ES-I3 (cell line): Measurements from ENCODE around the gene VASH1.
"Not testable (repeated sequence)": the region's sequence is repeated elsewhere in the genome, so short reads cannot be mapped to it uniquely, and the experiment has no call there.

Source experiments
- H3K36me3 ChIP-seq: 2 replicates; pipeline ENCODE4 v1.6.1; 2013; ENCODE audit warnings: mild to moderate bottlenecking, low read length, control low read depth, moderate library complexity; ENCODE audit not compliant: insufficient read depth
- H3K4me1 ChIP-seq: 2 replicates; pipeline ENCODE4 v1.6.1; 2013; ENCODE audit warnings: mild to moderate bottlenecking, control low read depth, low read length; ENCODE audit not compliant: insufficient read depth
- H3K9ac ChIP-seq: 2 replicates; pipeline ENCODE4 v1.6.1; 2013; ENCODE audit warnings: low read depth, mild to moderate bottlenecking, low read length, moderate library complexity
- H3K9me3 ChIP-seq: 2 replicates; pipeline ENCODE4 v1.6.1; 2013; ENCODE audit warnings: mild to moderate bottlenecking, low read length, moderate library complexity; ENCODE audit not compliant: control insufficient read depth, insufficient read depth

VASH1 gene

GRCh38 chr14:76727384-76727783, 33.9 kb upstream of the VASH1 start:
- peaks cover 10% of the 10 kb centered on the region; the same call in 1 of the 2 replicates for H3K4me1 ChIP-seq
- no peak overlapping the region for H3K9ac ChIP-seq
- no peaks in the 10 kb centered on the region for H3K9me3 ChIP-seq
- no peaks in the 10 kb centered on the region for H3K36me3 ChIP-seq

- no peaks in the 10 kb centered on the region for H3K36me3 ChIP-seq
- H3K9me3 ChIP-seq = no peaks in the 10 kb centered on the region
- H3K9ac ChIP-seq = no peak overlapping the region
- H3K4me1 ChIP-seq = peaks cover 10% of the 10 kb centered on the region; the same call in 1 of the 2 replicates
Measured at GRCh38 chr14:76727901-76728300, 33.4 kb upstream of the VASH1 start.

DNA sequence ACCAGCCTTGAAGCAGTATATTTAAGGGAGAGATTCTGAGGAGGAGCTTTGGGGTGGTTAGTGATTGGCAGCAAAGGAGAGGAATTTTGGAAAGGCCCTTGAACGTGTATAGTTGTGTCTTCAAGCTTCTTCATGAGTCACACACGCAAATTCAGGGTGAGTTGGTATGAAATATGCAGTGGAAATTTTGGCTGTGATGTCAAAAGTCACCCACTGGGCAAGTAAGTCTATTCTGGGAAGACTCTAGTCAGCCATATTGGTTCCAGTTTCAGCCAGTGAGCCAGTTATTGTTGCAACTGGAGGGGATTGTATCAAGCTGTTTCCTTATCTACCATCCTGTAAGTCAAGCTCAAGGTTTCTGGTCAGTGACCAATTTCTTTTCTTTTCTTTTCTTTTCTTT, 32.0 kb upstream of the VASH1 start:
- Histone ChIP-seq H3K4me1 (peaks cover 5% of the 10 kb centered on the region; the same call in 1 of the 2 replicates), H3K9me3 (no peaks in the 10 kb centered on the region; the same call in 1 of the 2 replicates), H3K9ac (no peak overlapping the region), H3K36me3 (no peaks in the 10 kb centered on the region)

GRCh38 chr14:76729953-76730505, 31.2 kb upstream of the VASH1 start:
- Histone ChIP-seq H3K36me3 (no peaks in the 10 kb centered on the region), H3K4me1 (0 out of 2 replicates have a peak, but pooled peaks cover 2% of the 10 kb centered on the region), H3K9ac (no peak overlapping the region), H3K9me3 (no peaks in the 10 kb centered on the region; the same call in 1 of the 2 replicates)

- not testable (repeated sequence) for H3K4me1 ChIP-seq, H3K9me3 ChIP-seq, H3K9ac ChIP-seq, H3K36me3 ChIP-seq
Measured at GRCh38 chr14:76734501-76734900, 26.8 kb upstream of the VASH1 start.

DNA sequence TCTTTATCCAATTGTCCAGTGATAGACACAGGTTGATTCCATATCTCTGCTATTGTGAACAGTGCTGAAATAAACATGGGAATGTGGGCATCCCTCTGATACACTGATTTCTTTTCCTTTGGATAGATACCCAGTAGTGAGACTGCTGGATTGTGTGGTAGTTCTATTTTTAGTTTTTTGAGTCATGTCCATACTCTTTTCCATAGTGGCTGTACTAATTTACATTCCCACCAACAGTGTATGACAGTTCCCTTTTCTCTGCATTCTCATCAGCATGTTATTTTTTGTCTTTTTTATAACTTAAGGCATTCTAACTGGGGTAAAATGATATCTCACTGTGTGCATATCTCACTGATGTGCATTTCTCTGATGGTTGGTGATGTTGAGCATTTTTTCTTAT, 24.8 kb upstream of the VASH1 start:
- Histone ChIP-seq H3K4me1 (no peaks in the 10 kb centered on the region), H3K9me3 (no peaks in the 10 kb centered on the region; the same call in 1 of the 2 replicates), H3K9ac (no peak overlapping the region), H3K36me3 (no peaks in the 10 kb centered on the region)

GRCh38 chr14:76741074-76741473, 20.2 kb upstream of the VASH1 start:
- Histone ChIP-seq H3K4me1 (no peaks in the 10 kb centered on the region), H3K9me3 (peaks cover 3% of the 10 kb centered on the region; the same call in 1 of the 2 replicates), H3K36me3 (no peaks in the 10 kb centered on the region), H3K9ac (no peak overlapping the region)

DNA sequence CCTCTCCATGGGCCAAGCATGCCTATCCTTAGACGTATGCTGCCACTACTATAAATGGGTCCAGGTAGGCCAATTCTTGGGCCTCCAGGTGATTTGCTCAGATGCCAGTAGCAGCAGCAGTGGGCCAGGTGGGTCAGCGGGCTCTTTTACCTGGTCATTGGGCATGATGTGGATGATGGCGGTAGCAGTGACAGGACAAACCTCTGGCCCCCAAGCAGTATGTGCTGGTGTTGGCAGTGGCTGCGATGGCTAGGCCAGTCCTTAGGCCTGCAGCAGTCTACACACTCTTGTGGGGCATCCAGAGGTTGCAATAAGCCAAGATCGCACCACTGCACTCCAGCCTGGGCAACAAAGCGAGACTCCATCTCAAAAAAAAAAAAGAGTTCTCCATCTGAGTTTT, 19.1 kb upstream of the VASH1 start:
- H3K9ac ChIP-seq = no peak overlapping the region
- no peaks in the 10 kb centered on the region for H3K36me3 ChIP-seq
- H3K9me3 ChIP-seq = peaks cover 3% of the 10 kb centered on the region; the same call in 1 of the 2 replicates
- H3K4me1 ChIP-seq = no peaks in the 10 kb centered on the region

GRCh38 chr14:76742966-76743365, 18.3 kb upstream of the VASH1 start:
- Histone ChIP-seq H3K9ac (no peak overlapping the region), H3K4me1 (no peaks in the 10 kb centered on the region), H3K36me3 (no peaks in the 10 kb centered on the region), H3K9me3 (peaks cover 3% of the 10 kb centered on the region; the same call in 1 of the 2 replicates)

DNA sequence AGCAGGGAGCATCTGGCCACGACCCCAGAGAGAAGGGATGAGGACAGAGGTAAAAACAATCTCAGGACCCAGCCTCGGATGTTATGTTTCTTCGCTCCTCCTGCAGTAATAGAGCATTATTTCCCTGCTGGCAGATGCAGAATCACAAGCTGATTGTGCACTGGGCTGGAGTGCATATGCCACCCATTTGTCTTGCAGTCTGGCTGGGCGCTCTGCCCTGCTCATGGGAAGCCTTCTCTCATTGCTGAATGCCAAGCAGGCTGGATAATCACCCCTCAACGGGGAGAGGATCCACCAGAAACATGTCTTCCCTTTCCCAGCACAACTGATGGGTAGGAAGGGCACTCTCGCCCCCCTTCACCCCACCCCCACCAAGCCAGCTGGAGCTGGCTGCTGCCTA, 8.5 kb upstream of the VASH1 start:
- no peaks in the 10 kb centered on the region for H3K9me3 ChIP-seq
- no peaks in the 10 kb centered on the region for H3K4me1 ChIP-seq
- no peaks in the 10 kb centered on the region for H3K36me3 ChIP-seq
- no peak overlapping the region for H3K9ac ChIP-seq

- Histone ChIP-seq H3K9me3 (no peaks in the 10 kb centered on the region), H3K36me3 (no peaks in the 10 kb centered on the region), H3K9ac (no peak overlapping the region), H3K4me1 (no peaks in the 10 kb centered on the region)
Measured at GRCh38 chr14:76753541-76754198, 7.6 kb upstream of the VASH1 start.

GRCh38 chr14:76754586-76754985, 6.7 kb upstream of the VASH1 start:
- Histone ChIP-seq H3K36me3 (no peaks in the 10 kb centered on the region), H3K9ac (no peak overlapping the region), H3K4me1 (no peaks in the 10 kb centered on the region), H3K9me3 (no peaks in the 10 kb centered on the region)

- Histone ChIP-seq H3K36me3 (no peaks in the 10 kb centered on the region), H3K9me3 (no peaks in the 10 kb centered on the region), H3K4me1 (peaks cover 5% of the 10 kb centered on the region; the same call in 1 of the 2 replicates), H3K9ac (no peak overlapping the region)
Measured at GRCh38 chr14:76755610-76756370, 5.5 kb upstream of the VASH1 start.

GRCh38 chr14:76756371-76756750, 4.9 kb upstream of the VASH1 start:
- H3K4me1 ChIP-seq = peaks cover 6% of the 10 kb centered on the region; the same call in 1 of the 2 replicates
- H3K9me3 ChIP-seq = no peaks in the 10 kb centered on the region
- no peaks in the 10 kb centered on the region for H3K36me3 ChIP-seq
- H3K9ac ChIP-seq = no peak overlapping the region

- Histone ChIP-seq H3K9me3 (no peaks in the 10 kb centered on the region), H3K4me1 (peaks cover 9% of the 10 kb centered on the region; the same call in 1 of the 2 replicates), H3K36me3 (no peaks in the 10 kb centered on the region), H3K9ac (no peak overlapping the region)
Measured at GRCh38 chr14:76759589-76759988, 1.7 kb upstream of the VASH1 start.
